ENCODE data around the gene LTBR. TPM values are rescaled to one million over a fixed set of nuclear protein-coding genes. Genes with fewer than 3 reads are reported as not detected.

The LTBR gene
- total RNA-seq, 1 experiment from 2014 or later = 4.8 TPM

DNA sequence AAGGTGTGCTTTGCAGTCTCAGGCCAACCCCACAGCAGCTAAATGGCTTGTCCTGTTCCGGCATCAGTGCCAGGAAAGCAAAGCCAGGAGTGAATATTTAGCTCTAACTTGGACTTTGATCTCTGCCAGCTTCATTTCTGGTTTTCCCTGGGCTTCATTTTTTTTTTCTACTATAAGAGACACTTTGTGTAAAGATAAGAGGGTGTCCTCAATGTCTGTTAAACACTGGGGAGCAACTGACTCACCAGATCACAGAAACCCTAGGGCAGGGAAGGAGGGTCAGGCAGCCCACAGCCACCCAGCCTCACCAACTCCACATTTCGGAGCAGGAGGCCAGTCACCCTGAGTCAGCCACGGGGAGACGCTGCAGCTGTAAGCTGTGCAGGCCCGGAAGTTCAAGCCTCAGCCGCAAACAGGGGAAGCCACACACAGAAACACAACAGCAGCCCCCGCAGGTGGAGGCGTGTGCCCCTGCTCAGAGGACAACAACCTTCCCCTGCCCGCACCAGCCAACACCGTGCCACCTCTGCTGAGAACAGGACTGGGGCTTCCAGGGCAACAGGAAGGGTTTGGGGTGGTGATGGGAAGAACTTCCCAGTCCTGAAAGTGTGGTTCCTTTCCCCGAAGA, 48.4 kb upstream of the LTBR start:
- peak overlapping the region; percentile 15 for H2BK5ac ChIP-seq (ENCODE audit: insufficient read length, low read length)
- no peak overlapping the region for H4K5ac ChIP-seq (ENCODE audit: insufficient read length, low read depth, low read length)
- DNase-seq = peak; percentile 79
- no peak overlapping the region for H2AK5ac ChIP-seq (ENCODE audit: insufficient read length, low read length)
- H3K4me2 ChIP-seq (ENCODE audit: insufficient read depth, insufficient read length, low read length) = peak overlapping the region; percentile 41
- no peaks in the 10 kb centered on the region for H3K9me3 ChIP-seq (ENCODE audit: control insufficient read depth, low read depth, low read length)
- no peak overlapping the region for H2AFZ ChIP-seq (ENCODE audit: low read length)
- H3K9me3 Mint-ChIP-seq = no peaks in the 10 kb centered on the region
- H3K56ac ChIP-seq (ENCODE audit: insufficient read length, low read depth, low read length) = no peak overlapping the region
- H3K79me1 ChIP-seq (ENCODE audit: insufficient read depth, low read depth, low read length, poor library complexity, severe bottlenecking) = no peaks in the 10 kb centered on the region
- H3K18ac ChIP-seq (ENCODE audit: insufficient read length, low read depth, low read length) = peak overlapping the region; percentile 76
- H4K91ac ChIP-seq (ENCODE audit: insufficient read length, low read depth, low read length) = peak overlapping the region; percentile 33
- no peak overlapping the region for H3K9ac ChIP-seq (ENCODE audit: extremely low read depth, insufficient read length, low read length)
- peaks cover 23% of the 10 kb centered on the region; the same call in 1 of the 2 replicates for H3K79me2 ChIP-seq (ENCODE audit: insufficient read depth, low read length)
- H2BK20ac ChIP-seq (ENCODE audit: low read depth, low read length, poor library complexity, severe bottlenecking) = no peak overlapping the region
- H2BK15ac ChIP-seq (ENCODE audit: low read depth, low read length) = no peak overlapping the region
- peak overlapping the region in 1 of 3 experiments; percentile 57; a peak in 5 of 7 replicates for H3K27ac Mint-ChIP-seq
- no peak overlapping the region for H3T11ph ChIP-seq (ENCODE audit: low read length)
- H2BK120ac ChIP-seq (ENCODE audit: low read depth, low read length, poor library complexity, severe bottlenecking) = no peak overlapping the region
- H3K4ac ChIP-seq (ENCODE audit: low read depth, low read length) = no peak overlapping the region; the same call in 1 of the 2 replicates
- H3K27me3 ChIP-seq (ENCODE audit: insufficient read depth, low read length) = no peaks in the 10 kb centered on the region
- no peaks in the 10 kb centered on the region for H4K20me1 ChIP-seq (ENCODE audit: control insufficient read depth, insufficient read depth, insufficient read length)
- H3K23me2 ChIP-seq (ENCODE audit: insufficient read length, low read depth, low read length, poor library complexity, severe bottlenecking) = peaks cover 16% of the 10 kb centered on the region
- H3K4me1 ChIP-seq (ENCODE audit: insufficient read depth, low read length) = peaks cover 32% of the 10 kb centered on the region
- no peak overlapping the region for H4K8ac ChIP-seq (replicated peaks; ENCODE audit: insufficient read length, low read depth, low read length)
- H3K14ac ChIP-seq (ENCODE audit: insufficient read depth, low read length) = peak overlapping the region; percentile 81
- H3K4me1 Mint-ChIP-seq = peaks cover 18 to 24% of the 10 kb centered on the region in 2 experiments
- peak overlapping the region in 1 of 2 experiments; percentile 76; a peak in 4 of 5 replicates for H3K4me3 Mint-ChIP-seq
- H3K23ac ChIP-seq (ENCODE audit: insufficient read length, low read depth, low read length) = no peak overlapping the region
- peak overlapping the region; percentile 88 for H3K27ac ChIP-seq (ENCODE audit: insufficient read length, low read depth, low read length)
- peak overlapping the region; percentile 13 for H2BK12ac ChIP-seq (ENCODE audit: insufficient read length, low read depth, low read length)
- no peaks in the 10 kb centered on the region; the same call in 1 of the 2 replicates for H3K27me3 Mint-ChIP-seq (ENCODE audit: low read depth)
- peak; percentile 49; the same call in 2 of the 3 replicates for TF ChIP-seq CTCF (conservative IDR thresholded peaks at IDR 0.05)
- H3K36me3 Mint-ChIP-seq (ENCODE audit: insufficient read depth in 1 of 3, low read depth in 3 of 3) = peaks cover 29 to 48% (median 44%) of the 10 kb centered on the region in 3 experiments; a peak in 6 of 7 replicates
- no CpG with 5 or more reads among the region's 11 CpGs for WGBS (ENCODE audit: extremely low coverage, insufficient read length, low lambda C conversion rate)

Measured in H9 (cell line).